Kidney (tissue), 14 donors: ENCODE data around the gene TMEM121. TPM values are rescaled to one million over a fixed set of nuclear protein-coding genes. Genes with fewer than 3 reads are reported as not detected.

Experiments
- DNase-seq, 5 donors: peaks; one replicate each; pipeline ENCODE4 v3.0.0-alpha.2; 2013 to 2020
- FAIRE-seq: peaks from 2 replicates; lab custom pipeline; 2012; peaks lifted over from hg19 to GRCh38; lab: Jason Lieb, UNC
- H3K27ac ChIP-seq, 2 donors: one replicate each; pipeline ENCODE4 v1.7.0; 2013; ENCODE audit warnings: low read depth in 2 of 2, low read length in 2 of 2, inconsistent platforms in 1 of 2
- H3K27me3 ChIP-seq: one replicate; pipeline ENCODE4 v1.7.1; 2013; ENCODE audit warnings: low read length, inconsistent platforms; ENCODE audit not compliant: control insufficient read depth, insufficient read depth
- H3K36me3 ChIP-seq, 3 donors: one replicate each; pipeline versions ENCODE4 v1.7.0 to v1.7.1; 2013; ENCODE audit warnings: low read length in 3 of 3, control low read depth in 1 of 3, inconsistent platforms in 1 of 3; ENCODE audit not compliant: insufficient read depth in 3 of 3, control insufficient read depth in 2 of 3
- H3K4me1 ChIP-seq, 3 donors: one replicate each; pipeline versions ENCODE4 v1.7.0 to v1.7.1; 2013; ENCODE audit warnings: low read length in 3 of 3, inconsistent platforms in 1 of 3, low read depth in 1 of 3; ENCODE audit not compliant: control insufficient read depth in 2 of 3, insufficient read depth in 2 of 3
- H3K4me3 ChIP-seq, 3 donors: one replicate each; pipeline versions ENCODE4 v1.7.0 to v1.8.1; 2013; ENCODE audit warnings: low read length in 3 of 3, control low read depth in 1 of 3, inconsistent platforms in 1 of 3
- H3K9ac ChIP-seq, 3 donors: one replicate each; pipeline versions ENCODE4 v1.7.0 to v1.7.1; 2013; ENCODE audit warnings: low read length in 3 of 3, control low read depth in 1 of 3, inconsistent platforms in 1 of 3
- H3K9me3 ChIP-seq, 3 donors: one replicate each; pipeline versions ENCODE4 v1.7.0 to v1.7.1; 2013; ENCODE audit warnings: low read length in 3 of 3, control low read depth in 1 of 3, inconsistent platforms in 1 of 3; ENCODE audit not compliant: control insufficient read depth in 2 of 3, insufficient read depth in 1 of 3
- CTCF ChIP-seq: IDR thresholded peaks from 3 replicates; pipeline ENCODE4 v1.5.1; 2012; ENCODE audit warnings: mild to moderate bottlenecking, moderate library complexity, borderline replicate concordance; ENCODE audit not compliant: insufficient read depth; ENCODE audit errors: extremely low read depth
- intact Hi-C: fragments of 100-400 bp; cut with DNase I; formaldehyde crosslinking; loops from one replicate; pipeline ENCODE4 v1.11.1; 2022
- polyA plus RNA-seq: library from polyadenylated mRNA; stranded (reverse); fragments of 350-450 nt; fragmentation: Illumina TruSeq; extraction: RNeasy Lipid Tissue Mini Kit (QIAGEN cat#74804); gene quantifications from one replicate; pipeline ENCODE4 v1.2.3, GENCODE V29; 2014; ENCODE audit warnings: low read depth, low replicate concordance; ENCODE audit not compliant: insufficient read depth
- total RNA-seq: library from RNA; stranded (reverse); fragmentation: NEBNext Ultra II Directional; extraction: Animal tissue kit (Norgen Biotek cat#: 25700); gene quantifications from one replicate; pipeline ENCODE4 v1.2.1, GENCODE V29; 2021
- donor health status: control.
- donor health status: control.
- donor health status: control.
- donor health status: control.
- donor health status: control.
- donor health status: DM: yes; HTN: yes; CAD: no.
- donor health status: Normal renal cell carcinoma (clear cell type).

TMEM121 gene
- total and polyA plus RNA-seq, 2 donors from 2014 or later = 3.1 to 4.1 TPM

GRCh38 chr14:105482486-105483110, 43.8 kb upstream of the TMEM121 start:
- Histone ChIP-seq H3K36me3 (peaks cover 0 to 5% (median 0%) of the 10 kb centered on the region in 3 donors), H3K4me3 (peak overlapping the region in 1 of 3 donors; percentile 37), H3K9me3 (no peaks in the 10 kb centered on the region), H3K9ac (peak overlapping the region in 2 of 3 donors; percentile 59 to 65), H3K27me3 (no peaks in the 10 kb centered on the region), H3K27ac (peak overlapping the region; percentile 96 to 99), H3K4me1 (peaks cover 0 to 43% (median 21%) of the 10 kb centered on the region in 3 donors)
- no peak for TF ChIP-seq CTCF
- DNase-seq = no peak
- intact Hi-C loops = no loop called here
- no peak for FAIRE-seq

- Histone ChIP-seq H3K27me3 (no peaks in the 10 kb centered on the region), H3K4me1 (peaks cover 0 to 43% (median 21%) of the 10 kb centered on the region in 3 donors), H3K9me3 (no peaks in the 10 kb centered on the region), H3K4me3 (no peak overlapping the region), H3K36me3 (peaks cover 0 to 5% (median 0%) of the 10 kb centered on the region in 3 donors), H3K27ac (peak overlapping the region; percentile 96 to 99), H3K9ac (no peak overlapping the region)
- no peak for TF ChIP-seq CTCF
- FAIRE-seq (no peak), DNase-seq (no peak)
- intact Hi-C loops = no loop called here
Measured at GRCh38 chr14:105483300-105484068, 42.9 kb upstream of the TMEM121 start.

GRCh38 chr14:105484069-105484996, 42.0 kb upstream of the TMEM121 start:
- Histone ChIP-seq H3K27me3 (no peaks in the 10 kb centered on the region), H3K4me3 (no peak overlapping the region), H3K4me1 (peaks cover 0 to 43% (median 21%) of the 10 kb centered on the region in 3 donors), H3K9me3 (no peaks in the 10 kb centered on the region), H3K27ac (peak overlapping the region in 1 of 2 donors; percentile 13), H3K36me3 (peaks cover 0 to 5% (median 0%) of the 10 kb centered on the region in 3 donors), H3K9ac (no peak overlapping the region)
- TF ChIP-seq CTCF = no peak
- intact Hi-C loops = no loop called here
- FAIRE-seq (no peak), DNase-seq (no peak)
